ENCODE measurements around the gene RNF144A.

RNF144A gene

DNA sequence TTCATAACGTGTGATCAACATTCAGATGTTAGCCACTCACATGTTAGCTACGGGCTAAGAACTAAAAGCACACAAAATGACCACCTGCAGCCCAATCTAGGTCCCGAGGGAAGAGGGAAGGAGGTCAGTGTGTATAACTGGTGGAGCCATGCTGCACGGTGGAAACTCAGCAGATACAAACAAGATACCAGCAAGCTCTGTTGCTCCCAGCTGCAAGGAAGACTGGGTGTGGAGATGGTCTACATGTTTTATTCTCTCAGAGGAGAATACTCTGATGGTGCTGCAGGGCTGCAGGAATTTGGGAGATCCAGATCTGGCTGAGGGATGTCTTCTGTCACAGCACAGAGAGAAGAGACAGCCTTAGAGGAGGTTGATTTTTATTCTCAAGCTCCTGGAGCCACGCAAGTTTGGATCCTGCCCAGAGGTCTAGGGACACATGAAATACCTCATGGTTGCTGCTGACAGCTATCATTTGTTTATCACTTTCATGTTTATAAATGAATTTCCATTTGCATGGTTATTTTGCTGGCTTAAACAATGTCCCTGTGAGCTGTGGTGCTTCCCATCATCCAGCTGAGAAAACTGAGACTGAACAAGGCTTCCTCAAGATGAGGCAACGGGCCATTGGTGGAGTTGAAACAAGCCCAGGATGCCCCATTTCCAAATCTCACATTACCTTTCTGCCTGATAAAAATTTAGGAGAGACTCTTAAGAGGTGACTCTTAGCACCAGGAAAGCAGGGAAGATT lies 30.9 kb downstream of the RNF144A start:
- no peak for DNase-seq (ENCODE audit: low spot score)

DNA sequence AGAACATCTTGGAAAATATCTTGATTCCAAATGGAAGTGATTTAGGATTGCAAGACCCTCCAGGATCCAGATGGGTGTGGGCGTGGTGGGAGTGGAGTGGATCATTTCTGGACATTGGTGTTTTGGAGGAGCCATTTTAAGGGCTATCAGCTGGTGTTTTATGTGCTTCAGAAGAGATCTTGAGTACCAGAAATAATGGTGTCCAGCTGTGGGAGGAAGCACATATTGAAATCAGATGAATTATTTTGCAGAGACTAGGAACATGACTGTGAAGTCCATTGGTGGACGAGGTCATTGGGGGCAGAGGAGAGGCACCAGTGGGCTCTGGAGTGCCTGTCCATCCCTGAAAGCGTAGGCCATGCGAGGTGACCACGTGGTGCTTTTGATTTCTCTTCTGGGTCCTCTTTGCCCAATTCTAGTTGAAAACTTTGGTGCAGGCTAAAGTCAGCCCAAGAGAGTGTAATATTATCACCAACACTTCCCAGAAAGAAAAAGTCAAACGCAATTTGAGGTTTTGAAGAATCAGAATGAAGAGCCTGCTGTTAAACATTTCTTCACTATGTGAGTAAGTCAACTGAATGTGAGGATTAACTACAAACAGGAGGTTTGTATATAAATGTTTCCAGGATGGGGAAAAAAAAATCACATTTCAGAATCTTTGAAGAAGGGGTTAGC lies 31.6 kb downstream of the RNF144A start:
- DNase-seq (ENCODE audit: low spot score) = no peak

DNA sequence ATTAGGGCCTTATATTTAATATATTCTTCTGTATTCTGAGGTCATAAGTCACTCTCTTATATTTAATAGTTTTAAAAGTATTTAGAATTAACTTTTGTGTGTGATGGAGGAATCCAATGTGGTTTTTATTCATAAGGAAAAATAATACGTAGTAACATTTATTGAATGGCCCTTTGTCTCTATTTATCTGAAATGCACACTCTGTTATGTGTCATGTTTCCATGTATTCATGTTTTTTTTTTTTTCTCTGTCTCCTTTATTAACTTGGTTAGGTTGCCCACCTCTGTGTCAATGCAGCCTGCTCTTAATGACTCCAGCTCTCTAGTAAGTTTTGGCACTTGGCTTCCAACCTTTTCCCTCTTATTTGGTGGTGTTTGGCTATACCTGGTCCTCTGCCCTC lies 33.8 kb downstream of the RNF144A start:
- no peak for DNase-seq (ENCODE audit: low spot score)

DNA sequence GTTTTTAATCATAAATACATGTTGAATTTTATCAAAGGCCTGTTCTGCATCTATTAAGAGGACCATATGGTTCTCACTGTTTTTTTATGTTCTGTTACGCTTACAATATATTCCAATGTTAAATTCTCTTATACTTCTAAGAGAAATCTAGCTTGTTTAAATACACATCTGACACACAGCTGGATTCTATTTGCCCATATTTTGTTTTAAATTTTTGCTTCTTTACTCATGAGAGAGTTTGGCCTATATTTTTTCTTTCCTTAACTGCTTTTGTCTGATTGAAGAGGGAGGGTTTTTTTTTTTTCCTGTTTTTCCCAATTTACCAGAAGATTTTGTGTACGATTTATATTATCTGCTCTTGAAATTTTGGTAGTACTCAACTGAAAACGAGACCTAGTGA lies 34.9 kb downstream of the RNF144A start:
- DNase-seq (ENCODE audit: low spot score) = no peak

DNA sequence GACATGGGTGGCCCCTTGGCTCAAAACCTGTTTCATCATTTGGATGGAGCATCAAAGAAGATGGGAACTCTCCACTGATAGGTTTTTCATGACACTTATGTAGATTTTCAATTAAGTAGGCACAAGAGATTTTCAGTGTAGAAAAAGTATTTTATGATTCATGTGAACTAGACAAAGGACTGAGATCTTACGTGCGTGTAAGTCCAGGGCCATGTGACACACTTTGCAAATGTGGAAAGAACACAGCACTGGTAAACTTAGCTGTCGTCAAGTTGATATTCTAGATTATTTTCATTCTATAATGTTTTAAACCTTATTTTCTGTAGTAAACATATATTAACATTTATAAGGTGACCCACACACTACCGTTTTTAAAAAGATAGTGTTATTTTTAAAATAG lies 37.4 kb downstream of the RNF144A start:
- no peak for DNase-seq (ENCODE audit: low spot score)

DNA sequence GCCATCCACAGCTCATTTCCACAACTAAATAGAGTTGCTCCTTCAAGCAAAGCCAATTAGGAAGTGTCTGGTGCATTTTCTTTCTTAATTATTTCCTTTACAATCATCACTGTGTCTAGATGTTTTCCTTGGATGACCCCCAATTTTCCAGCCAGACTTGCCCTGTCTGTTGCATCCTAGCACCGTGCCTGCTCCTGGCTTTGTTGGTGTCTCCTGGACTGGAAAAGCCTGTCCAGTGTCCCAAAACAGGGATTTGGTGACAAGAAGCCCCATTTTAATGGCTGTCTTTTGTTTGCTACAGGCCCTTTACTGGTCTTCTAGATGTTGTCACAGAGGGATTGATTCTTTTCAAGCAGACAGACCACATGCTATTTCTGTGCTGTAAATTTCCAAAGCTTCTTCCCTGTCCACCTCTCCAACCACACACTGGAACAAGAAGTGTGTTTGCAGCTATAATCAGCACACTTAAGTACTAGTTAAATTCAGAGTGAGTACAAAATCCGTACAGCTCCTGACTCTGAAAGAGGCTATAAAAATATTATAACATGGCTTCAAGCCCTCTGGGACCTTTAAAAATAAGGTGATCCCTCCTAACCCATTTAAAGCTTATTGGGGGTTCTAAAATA lies 38.4 kb downstream of the RNF144A start:
- DNase-seq (ENCODE audit: low spot score) = no peak

DNA sequence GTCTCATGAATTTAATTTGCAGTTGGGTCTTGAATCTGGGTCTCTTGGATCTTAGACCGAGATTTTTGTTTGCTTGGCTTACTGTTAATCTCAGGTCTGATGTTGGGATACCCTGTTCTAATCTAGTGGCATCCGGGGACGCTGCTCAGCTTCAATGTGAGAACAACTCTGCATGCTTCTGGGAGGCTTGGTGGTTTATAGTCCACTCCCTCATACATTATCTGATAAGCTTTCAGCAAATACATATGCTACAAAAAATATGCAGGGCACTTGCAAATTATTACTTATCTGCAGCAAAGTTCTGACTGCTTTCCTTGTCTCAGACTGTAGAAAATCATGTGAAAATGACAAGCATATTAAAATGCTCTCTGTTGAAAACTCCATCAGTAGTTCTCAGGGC lies 39.4 kb downstream of the RNF144A start:
- no peak for DNase-seq (ENCODE audit: low spot score)

DNA sequence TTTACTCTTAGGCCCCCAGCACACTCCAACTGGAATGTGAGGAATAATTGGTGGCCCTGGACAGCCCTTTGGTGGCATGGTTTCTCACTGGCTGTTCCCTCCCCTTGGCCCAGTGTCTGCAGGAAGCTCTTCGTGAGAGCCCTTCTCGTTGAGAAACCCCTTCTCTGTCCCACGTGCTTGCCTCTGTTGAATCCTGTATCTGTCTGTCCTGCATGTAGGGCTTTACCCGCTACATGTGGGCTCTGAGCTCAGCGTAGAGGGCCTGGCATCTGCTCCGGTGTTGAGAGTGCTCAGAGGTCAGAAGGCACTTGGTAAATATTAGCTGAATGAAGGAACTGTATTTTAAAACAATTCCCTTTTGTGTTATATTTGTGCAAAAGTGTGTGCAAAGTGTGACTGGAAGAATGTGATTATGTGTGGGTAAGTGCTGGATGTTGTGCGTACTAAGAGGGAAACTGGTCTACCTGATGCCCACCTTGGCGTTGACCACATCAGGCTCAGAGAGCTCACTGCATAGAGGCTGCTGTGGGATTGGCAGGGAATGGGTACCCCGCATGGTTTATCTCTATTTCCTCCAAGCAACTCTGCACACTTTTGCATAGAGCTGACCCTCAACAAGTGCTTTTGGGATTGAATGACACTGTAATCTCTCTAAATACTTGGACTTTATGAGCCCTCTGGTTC lies 40.0 kb downstream of the RNF144A start:
- DNase-seq (ENCODE audit: low spot score) = no peak

DNA sequence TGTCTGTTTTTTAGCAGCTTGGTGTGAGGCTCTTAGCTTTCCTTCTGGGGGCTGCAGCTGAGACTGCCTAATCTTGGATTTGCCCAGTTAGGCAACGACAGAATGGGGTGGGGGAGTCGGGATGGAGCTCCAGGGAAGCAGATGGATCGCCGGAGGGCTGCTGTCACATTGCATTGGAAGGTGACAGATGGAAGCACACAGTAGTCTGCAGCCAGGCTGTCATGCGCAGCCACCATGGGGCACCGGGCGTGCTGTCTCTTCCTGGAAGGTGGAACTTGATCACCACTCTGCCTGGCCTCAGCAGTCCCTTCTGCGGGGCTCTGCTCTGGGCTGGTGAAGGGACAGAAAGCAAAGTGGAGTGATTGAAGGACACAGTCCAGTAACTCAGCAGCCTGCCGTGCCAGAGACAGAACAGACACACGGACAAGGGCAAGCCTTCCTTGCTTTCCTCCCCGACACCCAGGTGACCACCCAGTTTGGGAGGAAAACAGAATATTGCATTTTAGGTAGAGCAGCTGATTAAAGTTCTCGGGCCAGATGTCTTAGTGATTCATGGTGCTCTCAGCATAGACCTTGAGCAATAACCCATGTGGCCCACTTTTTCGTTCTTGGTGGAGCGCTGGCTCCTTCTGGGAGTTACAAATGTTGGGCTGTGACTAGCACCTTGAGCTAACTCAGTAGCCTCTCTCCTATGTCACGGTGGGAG lies 40.9 kb downstream of the RNF144A start:
- peak; percentile 97 for DNase-seq (ENCODE audit: low spot score)

DNA sequence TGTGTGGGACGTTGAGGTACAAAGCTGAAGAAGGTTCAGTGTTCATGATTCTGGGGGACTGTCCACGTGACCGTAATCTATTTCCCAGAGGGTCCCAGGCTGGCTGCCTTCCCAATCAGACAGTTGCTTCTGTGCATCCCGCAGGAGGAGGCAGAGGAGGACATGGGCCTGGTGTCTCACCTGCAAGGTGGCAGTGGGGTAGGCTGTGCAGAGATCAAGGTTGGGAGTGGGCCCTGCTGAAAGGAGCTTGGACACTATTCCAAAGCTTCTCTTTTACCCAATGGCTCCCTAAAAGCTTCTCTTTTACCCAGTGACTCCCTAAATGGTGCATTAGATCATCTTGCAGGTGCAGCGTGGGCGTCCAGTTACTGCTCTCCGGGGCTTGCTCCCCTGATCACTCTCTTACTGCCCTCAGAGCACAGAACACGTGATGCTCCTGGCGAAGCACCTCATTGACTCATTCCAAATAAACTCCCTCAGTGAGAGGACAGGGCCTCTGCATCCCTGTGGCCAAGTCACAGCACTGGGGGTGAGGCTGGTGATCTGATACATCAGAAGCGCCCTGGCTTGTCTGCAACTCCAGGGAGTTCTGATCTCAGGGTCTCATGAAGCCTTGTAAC lies 41.5 kb downstream of the RNF144A start:
- no peak for DNase-seq (ENCODE audit: low spot score)

DNA sequence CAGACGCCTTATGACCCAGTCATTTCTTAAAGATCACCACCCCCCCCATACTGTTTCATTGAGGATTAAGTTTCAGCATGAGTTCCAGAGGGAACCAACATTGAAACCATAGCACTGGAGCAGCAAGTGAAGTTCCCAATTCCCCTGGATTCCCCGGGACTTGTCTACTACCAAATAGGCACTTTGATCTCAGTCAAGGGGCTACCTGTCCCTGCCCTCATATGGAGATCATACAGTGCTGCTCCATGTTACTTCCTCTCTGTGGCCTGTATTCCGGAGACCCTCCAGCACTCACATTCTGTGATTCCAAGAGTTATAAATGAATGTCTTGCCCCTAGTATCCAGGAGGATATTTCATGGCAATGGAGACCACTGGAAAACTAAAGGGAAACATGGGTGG lies 42.5 kb downstream of the RNF144A start:
- no peak for DNase-seq (ENCODE audit: low spot score)

DNA sequence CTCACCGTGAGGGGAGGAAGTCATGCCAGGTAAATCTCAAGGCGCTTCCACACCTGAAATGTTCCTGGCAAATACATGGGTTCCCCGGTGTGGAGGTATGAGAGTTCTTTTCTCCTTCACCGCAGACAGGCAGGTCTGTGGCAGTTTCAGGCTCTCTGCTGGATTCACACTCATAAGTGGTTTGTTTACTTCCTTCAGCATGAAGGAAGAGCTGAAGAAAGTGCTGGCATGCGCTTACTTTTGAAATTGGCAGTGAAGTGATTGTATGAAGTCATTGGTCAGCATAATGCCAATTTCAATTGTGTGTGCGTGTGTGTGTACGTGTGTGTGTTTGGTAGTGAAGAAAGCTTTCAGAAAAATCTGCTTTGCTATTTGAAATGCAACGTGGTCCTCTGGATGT lies 43.4 kb downstream of the RNF144A start:
- DNase-seq (ENCODE audit: low spot score) = peak; percentile 89

DNA sequence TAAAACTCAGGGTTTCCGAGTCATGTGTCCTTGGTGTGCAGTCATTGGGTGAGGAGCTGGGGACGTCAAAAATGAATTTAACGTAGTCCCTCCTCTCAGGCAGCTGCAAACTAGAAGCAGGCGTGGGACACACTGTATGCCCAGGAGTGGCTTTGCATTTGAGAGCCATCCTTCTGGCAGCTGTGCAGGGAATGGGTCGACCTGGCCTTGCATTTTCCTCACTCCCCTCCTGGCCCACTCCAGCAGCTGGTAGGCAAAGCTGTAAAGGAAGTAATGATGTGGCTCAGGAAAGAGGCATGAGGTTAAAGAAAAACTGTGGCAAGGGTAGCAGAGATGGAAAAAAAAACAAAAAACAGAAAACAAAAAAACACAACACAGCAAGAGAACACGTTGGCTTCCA lies 46.5 kb downstream of the RNF144A start:
- DNase-seq (ENCODE audit: low spot score) = no peak

DNA sequence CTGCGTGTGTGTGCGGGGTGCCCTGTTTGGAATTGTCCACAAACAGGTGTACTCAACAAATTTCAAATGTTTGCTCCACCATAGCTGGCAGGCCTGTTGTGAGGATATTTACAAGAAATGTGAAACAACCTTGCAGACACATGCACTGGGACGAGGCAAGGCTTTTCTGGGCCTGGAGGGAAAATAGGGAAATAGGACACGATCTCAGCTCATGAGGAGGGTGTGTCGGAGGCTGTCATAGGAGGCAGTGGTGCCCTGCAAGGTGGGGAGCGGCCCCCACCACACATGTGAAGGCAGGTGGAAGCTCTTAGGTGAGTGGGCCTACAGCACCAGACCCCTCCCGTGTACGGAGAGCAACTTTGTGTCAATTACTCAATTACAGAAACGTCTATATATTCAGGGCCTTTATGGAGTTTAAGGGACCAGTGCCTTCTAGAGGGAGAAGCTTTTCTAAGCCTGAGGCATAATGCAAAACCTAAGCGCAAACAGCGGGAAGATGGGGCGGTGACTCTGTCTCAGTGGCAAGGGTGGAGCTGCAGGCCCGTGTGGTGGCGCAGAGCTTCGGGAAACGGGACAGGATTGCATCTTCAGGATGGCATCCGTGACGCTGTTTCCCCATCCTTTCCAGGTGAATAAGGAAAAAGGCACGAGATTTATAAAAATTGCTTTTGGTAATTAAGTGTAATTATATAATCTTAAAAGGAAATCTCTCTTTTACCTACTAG lies 48.0 kb downstream of the RNF144A start:
- no peak for DNase-seq (ENCODE audit: low spot score)

DNA sequence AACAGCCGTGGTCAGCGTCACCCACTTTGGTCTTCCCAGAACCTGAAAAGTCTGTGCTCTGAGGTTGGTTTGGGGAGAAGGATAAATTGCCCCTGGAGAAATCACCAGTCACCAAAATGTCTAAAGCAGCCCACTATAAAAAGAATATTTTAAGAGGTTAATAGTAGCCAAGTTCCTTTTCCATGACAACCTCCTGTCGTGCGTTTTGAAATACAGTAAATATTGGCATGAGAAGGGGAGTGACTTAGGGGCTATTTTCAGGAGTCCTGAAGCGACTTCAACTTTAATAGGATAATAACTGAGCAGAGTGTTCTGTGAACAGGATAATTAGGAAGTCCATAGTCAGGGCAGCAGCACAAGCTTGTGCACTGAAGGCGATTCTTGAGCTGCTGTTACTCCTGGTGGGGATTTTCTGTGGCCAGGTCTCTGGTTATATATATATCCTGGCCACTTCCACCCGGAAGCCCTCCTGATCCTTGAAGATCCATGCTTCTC lies 49.3 kb downstream of the RNF144A start:
- DNase-seq (ENCODE audit: low spot score) = no peak

DNA sequence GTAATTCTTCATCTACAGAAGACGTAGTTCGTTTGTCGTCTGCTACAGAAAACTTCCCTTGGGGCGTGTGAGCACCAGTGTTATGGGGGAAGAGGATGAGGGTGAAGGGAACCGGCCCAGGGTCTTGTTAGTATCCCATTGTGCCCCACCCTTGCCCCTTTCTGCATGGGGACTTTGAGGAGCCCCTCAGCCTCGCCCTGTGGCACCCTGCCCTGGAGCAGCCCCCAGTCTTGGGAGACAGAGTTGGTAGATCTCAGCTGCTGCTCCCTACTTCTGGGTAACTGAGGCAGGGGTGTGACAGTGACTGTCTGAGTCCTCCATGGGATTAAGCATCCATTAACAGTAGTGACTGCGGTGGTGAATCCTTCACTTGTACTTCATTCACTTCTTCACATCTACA lies 50.1 kb downstream of the RNF144A start:
- DNase-seq (ENCODE audit: low spot score) = no peak

DNA sequence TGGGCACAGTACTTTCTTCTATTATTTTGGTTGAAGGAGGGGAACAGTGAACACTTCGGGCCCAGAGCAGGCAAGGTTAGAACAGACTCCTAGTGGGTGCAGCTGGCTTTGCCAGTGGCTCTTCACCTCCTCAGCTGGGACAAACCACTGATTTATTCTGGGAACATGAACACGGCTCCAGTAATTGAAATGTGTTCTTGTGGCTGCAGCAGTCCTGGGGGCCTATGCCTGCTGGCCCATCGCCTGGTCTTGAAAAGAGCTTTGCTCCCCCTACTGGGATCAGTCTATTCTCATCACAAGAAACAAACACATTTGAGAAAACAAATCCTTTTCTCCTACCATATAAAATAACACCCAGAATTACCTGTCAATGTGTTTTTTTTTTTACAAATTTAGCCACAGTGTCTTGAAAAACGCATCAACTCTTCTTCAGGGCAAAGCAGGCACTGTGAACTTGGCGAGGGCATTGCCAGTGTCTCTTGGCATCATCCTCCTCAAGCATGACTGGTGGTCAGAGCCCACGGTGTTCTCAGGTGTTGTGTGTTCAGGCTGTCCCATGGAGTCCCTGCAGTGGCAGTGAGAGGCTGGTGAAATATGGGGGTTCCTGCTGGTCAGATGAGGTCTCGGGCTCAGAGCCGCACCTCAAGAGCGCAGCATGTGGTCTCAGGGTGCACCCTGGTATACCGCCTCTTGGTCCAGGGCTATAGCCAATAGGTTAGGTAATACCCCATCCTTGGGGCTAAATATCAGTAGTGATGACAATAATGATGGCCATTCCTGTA lies 51.3 kb downstream of the RNF144A start:
- peak; percentile 77 for DNase-seq (ENCODE audit: low spot score)

DNA sequence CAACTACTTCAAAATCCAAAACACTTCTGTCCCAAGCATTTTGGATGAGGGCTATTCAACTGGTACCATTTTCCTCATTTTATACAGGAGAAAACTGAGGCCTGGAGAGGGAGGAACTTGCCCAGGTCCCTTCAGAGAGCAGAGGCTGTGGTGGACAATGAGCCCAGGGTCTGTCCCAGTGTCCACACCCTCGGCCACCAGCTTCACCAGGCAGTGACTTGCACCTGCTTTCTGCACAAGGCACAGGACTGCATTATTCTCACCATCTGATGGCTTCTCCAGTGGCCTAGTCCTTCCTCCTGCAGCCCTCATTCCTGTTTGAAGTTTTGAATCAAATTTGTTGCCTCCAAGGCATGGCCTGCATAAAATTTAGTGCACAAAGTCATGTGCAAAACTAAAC lies 53.3 kb downstream of the RNF144A start:
- no peak for DNase-seq (ENCODE audit: low spot score)

DNA sequence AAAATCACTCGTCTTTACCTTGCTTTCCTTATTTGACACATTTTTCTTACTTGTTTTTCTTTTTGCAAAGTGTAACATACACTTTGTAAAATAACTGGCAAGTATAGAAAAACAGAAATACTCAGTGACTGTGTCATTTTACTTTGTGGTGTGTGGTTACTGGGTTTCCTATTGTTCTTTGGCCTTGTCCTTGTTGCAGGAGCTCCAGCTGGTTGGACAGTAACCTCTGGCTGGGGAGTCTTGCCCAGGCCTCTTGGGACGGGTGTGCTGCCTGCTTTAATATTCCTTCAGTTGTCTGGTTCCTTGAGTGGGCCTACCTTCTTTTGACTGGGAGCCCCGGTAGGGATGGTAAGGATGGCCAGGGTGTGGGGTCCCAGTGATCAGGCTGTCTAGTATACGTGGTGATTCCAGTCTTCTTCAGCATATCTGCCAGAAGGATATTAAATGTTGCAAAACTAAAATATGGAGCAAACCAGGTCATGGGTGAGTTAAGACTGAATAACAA lies 53.8 kb downstream of the RNF144A start:
- DNase-seq (ENCODE audit: low spot score) = no peak

DNA sequence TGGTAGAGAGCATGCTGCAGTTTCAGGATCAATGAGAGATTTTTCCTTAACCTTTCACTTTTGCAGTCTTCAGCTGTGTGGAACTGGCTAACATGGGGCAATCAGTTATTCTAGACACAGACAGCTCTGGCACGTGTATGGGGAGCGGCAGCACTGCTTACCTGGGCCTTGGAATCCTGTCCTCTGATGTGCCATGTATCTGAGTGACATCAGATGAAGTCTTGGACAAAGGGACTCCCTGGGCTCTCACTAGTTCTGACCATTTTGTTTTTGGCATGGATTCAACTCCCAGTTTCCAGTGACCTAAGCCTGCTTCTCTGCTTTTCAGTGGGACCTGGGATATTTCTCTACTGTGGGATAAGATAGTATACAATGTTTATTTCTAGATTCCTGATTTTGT lies 54.3 kb downstream of the RNF144A start:
- DNase-seq (ENCODE audit: low spot score) = no peak
